ENCODE data around the gene IGFBP3.

IGFBP3 gene

GRCh38 chr7:45885264-45885882 lies 35.7 kb downstream of the IGFBP3 start:
- Histone ChIP-seq H3K36me3 (replicated peaks; ENCODE audit: insufficient read depth, low read length) (no peaks in the 10 kb centered on the region), H3F3A (ENCODE audit: insufficient read depth, low read length) (no peaks in the 10 kb centered on the region)

DNA sequence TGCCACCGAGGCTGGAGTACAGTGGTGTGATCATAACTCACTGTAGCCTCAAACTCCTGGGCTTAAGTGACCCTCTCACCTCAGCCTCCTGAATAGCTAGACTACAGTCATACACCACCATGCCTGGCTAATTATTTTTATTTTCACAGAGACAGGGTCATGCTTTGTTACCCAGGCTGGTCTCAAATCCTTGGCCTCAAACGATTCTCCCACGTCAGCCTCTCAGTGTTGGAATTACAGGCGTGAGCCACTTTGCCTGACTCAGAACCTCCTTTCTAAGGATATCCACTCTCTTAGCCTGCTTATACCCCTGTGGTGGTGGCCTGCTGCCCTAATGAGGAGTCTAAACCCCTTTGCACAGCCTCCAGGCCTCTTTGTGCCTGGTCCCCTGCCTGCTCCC lies 36.9 kb downstream of the IGFBP3 start:
- H4K20me1 ChIP-seq (ENCODE audit: insufficient read depth, low read length) = no peaks in the 10 kb centered on the region
- H3K9me3 ChIP-seq (replicated peaks; ENCODE audit: insufficient read depth, low read length) = no peaks in the 10 kb centered on the region
- no peak overlapping the region for H3K9ac ChIP-seq (ENCODE audit: low read length)
- H3K36me3 ChIP-seq (replicated peaks; ENCODE audit: insufficient read depth, low read length) = no peaks in the 10 kb centered on the region
- no peaks in the 10 kb centered on the region for H3K27me3 ChIP-seq (replicated peaks; ENCODE audit: insufficient read depth, low read length)
- no peaks in the 10 kb centered on the region for H3F3A ChIP-seq (ENCODE audit: insufficient read depth, low read length)
- DNase-seq = no peak
- H3K4me2 ChIP-seq (ENCODE audit: low read depth, low read length) = no peak overlapping the region
- H3K27ac ChIP-seq (ENCODE audit: low read length) = no peak overlapping the region
- no peaks in the 10 kb centered on the region for H3K4me1 ChIP-seq (ENCODE audit: low read length)
- no peak overlapping the region for H3K4me3 ChIP-seq (ENCODE audit: low read length)
- TF ChIP-seq CTCF (IDR thresholded peaks at IDR 0.05; ENCODE audit: low read length) = no peak
- TF ChIP-seq EZH2 (optimal IDR thresholded peaks at IDR 0.05; ENCODE audit: low read depth, low read length) = no peak
- no peak for TF ChIP-seq EZH2phosphoT487 (IDR thresholded peaks at IDR 0.05; ENCODE audit: low read length)
- H3K79me2 ChIP-seq (ENCODE audit: low read length) = no peaks in the 10 kb centered on the region
- H3K9me2 ChIP-seq (replicated peaks; ENCODE audit: insufficient read depth, low read length) = no peaks in the 10 kb centered on the region
- H2AFZ ChIP-seq (ENCODE audit: low read length) = no peak overlapping the region

More at GRCh38 chr7:45885264-45885882, 35.7 kb downstream of the IGFBP3 start:
- Histone ChIP-seq H3K9ac (ENCODE audit: low read length) (no peak overlapping the region), H3K79me2 (ENCODE audit: low read length) (no peaks in the 10 kb centered on the region), H3K4me2 (ENCODE audit: low read depth, low read length) (no peak overlapping the region), H3K9me2 (replicated peaks; ENCODE audit: insufficient read depth, low read length) (no peaks in the 10 kb centered on the region), H2AFZ (ENCODE audit: low read length) (no peak overlapping the region), H3K27me3 (replicated peaks; ENCODE audit: insufficient read depth, low read length) (no peaks in the 10 kb centered on the region), H3K27ac (ENCODE audit: low read length) (no peak overlapping the region), H3K9me3 (replicated peaks; ENCODE audit: insufficient read depth, low read length) (no peaks in the 10 kb centered on the region), H3K4me1 (ENCODE audit: low read length) (no peaks in the 10 kb centered on the region), H4K20me1 (ENCODE audit: insufficient read depth, low read length) (no peaks in the 10 kb centered on the region), H3K4me3 (ENCODE audit: low read length) (no peak overlapping the region)
- no peak for DNase-seq
- TF ChIP-seq CTCF (IDR thresholded peaks at IDR 0.05; ENCODE audit: low read length) (no peak), EZH2 (optimal IDR thresholded peaks at IDR 0.05; ENCODE audit: low read depth, low read length) (no peak), EZH2phosphoT487 (IDR thresholded peaks at IDR 0.05; ENCODE audit: low read length) (no peak)

- Histone ChIP-seq H3F3A (ENCODE audit: insufficient read depth, low read length) (peaks cover 2% of the 10 kb centered on the region; the same call in 1 of the 2 replicates), H3K9ac (ENCODE audit: low read length) (no peak overlapping the region), H3K9me3 (replicated peaks; ENCODE audit: insufficient read depth, low read length) (no peaks in the 10 kb centered on the region), H3K79me2 (ENCODE audit: low read length) (no peaks in the 10 kb centered on the region), H3K9me2 (replicated peaks; ENCODE audit: insufficient read depth, low read length) (no peaks in the 10 kb centered on the region), H3K27ac (ENCODE audit: low read length) (no peak overlapping the region), H3K27me3 (replicated peaks; ENCODE audit: insufficient read depth, low read length) (no peaks in the 10 kb centered on the region), H2AFZ (ENCODE audit: low read length) (no peak overlapping the region), H3K36me3 (replicated peaks; ENCODE audit: insufficient read depth, low read length) (no peaks in the 10 kb centered on the region), H3K4me1 (ENCODE audit: low read length) (peaks cover 3% of the 10 kb centered on the region; the same call in 1 of the 2 replicates), H3K4me3 (ENCODE audit: low read length) (no peak overlapping the region), H3K4me2 (ENCODE audit: low read depth, low read length) (no peak overlapping the region), H4K20me1 (ENCODE audit: insufficient read depth, low read length) (no peaks in the 10 kb centered on the region)
- no peak for DNase-seq
- TF ChIP-seq EZH2 (optimal IDR thresholded peaks at IDR 0.05; ENCODE audit: low read depth, low read length) (no peak), CTCF (IDR thresholded peaks at IDR 0.05; ENCODE audit: low read length) (no peak), EZH2phosphoT487 (IDR thresholded peaks at IDR 0.05; ENCODE audit: low read length) (no peak)
These were observed 38.6 kb downstream of the IGFBP3 start for GRCh38 chr7:45882465-45882810.

Measured in MM.1S (cell line).